Right kidney (tissue), 9 donors: ENCODE results near the gene PRRT2.
"Not testable (repeated sequence)": the region's sequence is repeated elsewhere in the genome, so short reads cannot be mapped to it uniquely, and the experiment has no call there.

ENCODE experiments used
- DNase-seq: peaks from one replicate; pipeline ENCODE4 v3.0.0-alpha.2; 2016
- long read RNA-seq, 8 donors: transcript quantifications; one replicate each; lab custom pipeline, GENCODE V29; 2026

PRRT2 gene
- long read RNA-seq, donor 1, transcript PRRT2-222 (2 exons, 2,867 nt) = major isoform, 6 of 12 reads
- long read RNA-seq, donor 1, transcript PRRT2-205 (3 exons, 1,470 nt) = major isoform, 6 of 12 reads
- long read RNA-seq, donor 1, partial matches to known transcripts = 0 of 12 reads
- long read RNA-seq, donor 1, other reads (novel, unspliced or antisense) = 0 of 12 reads
- long read RNA-seq, donor 2, partial matches to known transcripts = 0 of 2 reads
- long read RNA-seq, donor 2, other reads (novel, unspliced or antisense) = 0 of 2 reads
- long read RNA-seq, donor 3, partial matches to known transcripts = 0 of 5 reads
- long read RNA-seq, donor 3, other reads (novel, unspliced or antisense) = 0 of 5 reads
- long read RNA-seq, donor 4, transcript PRRT2-222 (2 exons, 2,867 nt) = major isoform, 9 of 13 reads
- long read RNA-seq, donor 4, partial matches to known transcripts = 0 of 13 reads
- long read RNA-seq, donor 4, other reads (novel, unspliced or antisense) = 0 of 13 reads
- long read RNA-seq, donor 5, transcript PRRT2-205 (3 exons, 1,470 nt) = major isoform, 5 of 6 reads
- long read RNA-seq, donor 5, partial matches to known transcripts = 0 of 6 reads
- long read RNA-seq, donor 5, other reads (novel, unspliced or antisense) = 0 of 6 reads
- long read RNA-seq, donor 6, partial matches to known transcripts = 0 of 6 reads
- long read RNA-seq, donor 6, other reads (novel, unspliced or antisense) = 0 of 6 reads
- long read RNA-seq, donor 7 = 0 reads
- long read RNA-seq, donor 8, transcript PRRT2-222 (2 exons, 2,867 nt) = major isoform, 5 of 7 reads
- long read RNA-seq, donor 8, partial matches to known transcripts = 0 of 7 reads
- long read RNA-seq, donor 8, other reads (novel, unspliced or antisense) = 0 of 7 reads

- peak; percentile 78 for DNase-seq
Observed at GRCh38 chr16:29811896-29812665, at the start of gene PRRT2. Gene PRRT2 (plus strand): TSS chr16:29812193. CDS start chr16:29813055, 862 bp downstream.

DNA sequence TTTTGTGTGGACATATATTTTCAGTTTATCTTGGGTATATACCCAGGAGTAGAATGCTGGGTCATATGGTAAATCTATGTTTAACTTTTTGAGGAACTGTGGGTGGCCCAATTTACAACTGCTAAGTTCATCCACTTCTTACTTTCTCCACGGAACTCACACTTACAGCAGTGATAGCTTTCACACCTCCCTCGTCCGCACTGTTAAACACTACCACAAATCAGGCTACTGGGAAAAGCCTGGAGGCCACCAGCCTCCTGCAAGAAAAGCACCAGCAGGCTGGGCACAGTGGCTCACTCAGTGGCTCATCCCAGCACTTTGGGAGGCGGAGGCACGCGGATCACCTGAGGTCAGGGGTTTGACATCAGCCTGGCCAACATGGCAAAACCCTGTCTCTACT, 48.7 kb upstream of the PRRT2 start:
- no peak for DNase-seq

- DNase-seq = no peak
Observed at GRCh38 chr16:29765167-29766032, 46.6 kb upstream of the PRRT2 start.

DNA sequence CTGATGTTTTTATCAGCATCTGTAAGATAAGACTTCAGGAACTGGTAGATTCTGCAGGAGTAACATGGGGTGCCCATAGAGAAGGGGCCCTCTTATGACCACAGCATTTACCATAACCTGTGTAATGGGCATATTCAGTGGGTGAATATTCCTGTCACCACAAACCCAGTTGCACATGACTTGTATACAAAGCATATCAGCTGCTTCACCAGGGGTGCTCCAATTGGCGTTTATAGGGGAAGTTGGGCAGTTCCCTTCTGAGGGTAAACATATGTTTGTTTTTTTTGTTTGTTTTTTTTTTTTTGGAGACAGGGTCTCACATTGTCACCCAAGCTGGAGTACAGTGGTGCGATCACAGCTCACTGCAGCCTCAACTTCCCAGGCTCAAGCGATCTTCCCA, 45.4 kb upstream of the PRRT2 start:
- no peak for DNase-seq

- no peak for DNase-seq
Observed at GRCh38 chr16:29767062-29767461, 44.9 kb upstream of the PRRT2 start.

DNA sequence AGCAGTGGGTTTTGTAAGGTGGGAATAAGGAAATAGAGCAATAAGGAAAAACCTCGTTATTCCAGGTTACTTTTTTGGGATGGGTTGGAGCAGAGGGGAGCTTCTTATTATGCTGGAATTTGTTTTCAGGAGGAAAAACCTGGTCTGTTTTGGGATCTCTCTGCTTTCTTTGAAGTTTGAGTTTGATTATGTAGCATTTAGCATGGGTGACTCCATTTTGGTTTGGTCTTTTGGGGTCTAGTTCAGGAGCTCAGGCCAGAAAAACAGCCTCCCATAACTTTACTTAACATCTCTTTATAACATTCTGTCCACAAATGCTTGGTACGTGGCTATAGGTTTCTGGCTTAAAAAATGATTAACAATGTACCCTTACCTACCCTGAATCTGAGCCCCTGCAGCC, 42.5 kb upstream of the PRRT2 start:
- no peak for DNase-seq

DNA sequence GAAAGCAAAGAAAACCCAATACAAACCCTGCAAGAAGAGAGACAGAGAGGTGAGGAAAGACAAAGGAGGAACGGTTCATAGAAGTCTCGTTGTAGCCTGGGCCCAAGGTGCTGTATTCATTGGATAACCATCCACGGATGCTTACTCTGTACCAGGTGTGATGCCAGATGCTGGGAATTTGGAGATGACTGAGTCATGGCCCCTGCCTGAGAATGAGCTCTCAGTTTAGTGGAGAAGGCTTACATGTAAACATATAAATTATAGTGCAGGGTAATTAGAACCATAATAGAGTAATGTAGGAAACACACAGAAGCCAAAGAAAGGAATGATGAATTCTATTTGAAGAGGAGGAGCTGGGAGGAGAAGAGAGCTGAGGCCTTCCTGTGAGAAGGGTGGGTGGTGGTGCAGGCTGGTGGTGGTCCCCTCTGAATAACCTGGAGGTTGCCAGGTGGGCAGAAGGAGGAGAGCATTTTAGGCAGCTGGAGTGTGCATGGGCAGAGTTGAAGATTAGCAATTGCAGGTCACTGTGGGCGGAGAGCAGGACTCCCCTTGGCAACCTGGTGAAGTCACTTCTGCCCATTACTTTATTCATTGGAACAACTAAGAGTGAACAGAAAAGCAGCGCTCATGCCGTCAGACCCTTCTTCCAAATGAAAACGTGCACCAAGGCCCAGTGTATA, 41.6 kb upstream of the PRRT2 start:
- DNase-seq = no peak

GRCh38 chr16:29772330-29772729, 39.7 kb upstream of the PRRT2 start:
- DNase-seq = not testable (repeated sequence)

GRCh38 chr16:29774730-29775129, 37.3 kb upstream of the PRRT2 start:
- DNase-seq = no peak

- DNase-seq = no peak
Observed at GRCh38 chr16:29775742-29776408, 36.1 kb upstream of the PRRT2 start.

DNA sequence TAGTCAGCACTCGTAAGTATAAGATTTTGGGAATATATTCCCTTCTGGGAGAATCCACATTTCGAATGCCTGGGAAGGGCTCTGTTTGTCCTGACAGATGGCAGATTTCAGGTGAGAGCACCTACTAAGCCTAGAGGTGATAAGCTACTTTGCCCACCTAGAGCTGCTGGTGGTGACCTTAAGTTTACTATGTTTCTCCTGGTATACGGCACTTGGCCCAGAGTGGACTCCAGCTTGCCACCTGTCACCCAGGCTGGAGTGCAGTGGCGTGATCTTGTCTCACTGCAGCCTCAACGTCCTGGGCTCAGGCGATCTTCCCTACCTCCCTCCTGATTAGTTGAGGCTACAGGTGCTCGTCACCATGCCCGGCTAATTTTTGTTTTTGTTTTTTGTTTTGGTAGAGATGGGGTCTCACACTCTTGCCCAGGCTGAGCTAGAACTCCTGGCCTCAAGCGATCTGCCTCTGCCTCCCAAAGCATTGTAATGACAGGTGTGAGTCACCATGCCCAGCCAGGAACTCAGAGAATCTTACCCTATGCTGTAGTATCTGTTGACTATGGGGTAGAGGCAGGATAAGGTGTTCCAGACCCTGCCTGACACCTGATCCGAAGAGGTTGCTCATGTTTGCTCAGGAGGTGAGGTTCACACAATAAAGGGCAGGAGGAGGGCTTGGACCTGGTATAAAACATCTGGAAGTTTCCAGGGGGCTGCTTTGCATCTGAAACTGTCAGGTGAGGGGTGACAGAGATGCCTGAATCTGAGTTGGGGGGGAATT, 34.2 kb upstream of the PRRT2 start, which contains the start of gene ZG16:
Gene ZG16 (plus strand): TSS at position 681 of the 775 bp plus-strand sequence. CDS start 1,011 bp downstream, outside the sequence.
- DNase-seq = no peak

DNA sequence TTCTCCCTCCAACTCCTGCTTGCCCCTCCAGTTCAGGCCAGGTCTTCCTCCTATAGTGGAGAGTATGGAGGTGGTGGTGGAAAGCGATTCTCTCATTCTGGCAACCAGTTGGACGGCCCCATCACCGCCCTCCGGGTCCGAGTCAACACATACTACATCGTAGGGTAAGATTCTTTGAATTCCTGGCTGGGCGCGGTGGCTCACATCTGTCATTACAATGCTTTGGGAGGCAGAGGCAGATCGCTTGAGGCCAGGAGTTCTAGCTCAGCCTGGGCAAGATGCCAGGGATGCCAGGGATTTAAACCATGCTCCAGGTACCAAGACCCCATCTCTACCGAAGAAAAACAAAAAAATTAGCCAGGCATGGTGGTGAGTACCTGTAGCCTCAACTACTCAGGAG, 32.5 kb upstream of the PRRT2 start:
- no peak for DNase-seq

- not testable (repeated sequence) for DNase-seq
Observed at GRCh38 chr16:29783094-29783953, 28.7 kb upstream of the PRRT2 start.

DNA sequence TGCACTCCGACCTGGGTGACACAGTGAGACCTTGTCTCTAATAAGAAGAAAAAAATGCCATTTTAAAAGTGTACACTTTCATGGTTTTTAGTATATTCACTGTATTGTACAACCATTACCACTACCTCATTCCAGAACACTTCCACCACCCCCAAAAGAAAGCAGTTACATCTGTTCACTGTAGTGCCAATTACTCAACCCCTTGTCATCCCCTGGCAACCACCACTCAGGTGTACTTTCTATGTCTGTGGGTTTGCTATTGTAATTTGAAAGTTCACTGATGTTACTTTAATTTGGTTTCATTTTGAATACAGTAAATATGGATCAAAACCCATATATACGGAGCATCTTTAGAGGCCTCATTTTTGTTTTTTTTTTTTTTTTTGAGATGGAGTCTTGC, 27.8 kb upstream of the PRRT2 start:
- DNase-seq = no peak

DNA sequence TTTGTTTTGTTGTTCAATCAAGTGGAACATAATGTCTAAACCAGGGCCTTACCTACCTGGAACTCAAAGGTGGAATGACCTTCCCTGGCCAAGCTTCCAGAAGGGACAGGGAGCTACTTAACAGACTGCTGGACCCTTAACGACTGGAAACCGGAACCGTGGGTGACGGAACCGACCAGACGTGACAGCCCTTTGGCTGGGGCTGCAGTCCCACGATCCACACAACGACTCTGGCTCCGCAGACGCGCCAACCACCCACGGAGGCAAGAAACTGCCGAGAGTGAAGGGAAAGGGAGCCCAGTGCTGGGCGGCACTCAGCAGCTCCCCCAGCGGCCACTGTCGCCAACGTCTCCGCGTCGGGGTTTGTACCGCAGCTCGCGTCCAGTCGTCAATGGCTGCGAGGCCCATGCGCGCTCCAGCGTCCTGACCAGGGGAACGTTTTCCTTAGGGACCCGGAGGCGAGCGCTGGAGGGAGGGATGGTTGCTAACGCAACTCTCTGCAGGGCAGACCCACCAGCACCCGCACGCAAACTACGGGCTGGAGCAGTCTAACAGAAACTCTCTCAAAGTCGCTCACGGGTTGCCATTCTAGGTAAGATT, 27.0 kb upstream of the PRRT2 start:
- DNase-seq = peak; percentile 75

- not testable (repeated sequence) for DNase-seq
Observed at GRCh38 chr16:29787155-29787554, 24.8 kb upstream of the PRRT2 start.

- no peak for DNase-seq
Observed at GRCh38 chr16:29789775-29790182, 22.2 kb upstream of the PRRT2 start.
